HG03066 (cell line): Measurements from ENCODE around the gene STAT5A.
"Not testable (repeated sequence)": the region's sequence is repeated elsewhere in the genome, so short reads cannot be mapped to it uniquely, and the experiment has no call there.

ENCODE experiments used
- ATAC-seq: cut with Tn5 transposase; IDR thresholded peaks from one replicate; pipeline ENCODE4 v1.9.1; 2021; ENCODE audit warnings: low read depth; ENCODE audit not compliant: unreplicated experiment

The STAT5A gene

GRCh38 chr17:42287977-42288802 is at the start of gene STAT5A:
Gene STAT5A (plus strand): TSS chr17:42288498. CDS start chr17:42289412, 914 bp downstream.
- ATAC-seq: peak; percentile 45

DNA sequence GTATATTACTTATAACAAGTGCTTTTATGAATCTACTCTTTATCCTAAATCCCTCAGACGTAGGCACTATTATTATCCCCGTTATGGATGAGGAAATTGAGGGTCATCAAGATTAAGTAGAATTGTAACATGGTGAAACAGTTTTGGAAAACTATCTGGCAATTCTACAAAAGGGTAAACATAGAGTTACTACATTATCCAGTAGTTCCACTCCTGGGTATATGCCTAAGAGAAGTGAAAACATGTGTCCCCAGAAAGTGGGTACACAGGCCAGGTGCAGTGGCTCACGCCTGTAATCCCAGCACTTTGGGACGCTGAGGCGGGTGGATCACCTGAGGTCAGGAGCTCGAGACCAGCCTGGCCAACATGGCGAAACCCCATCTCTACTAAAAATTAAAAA is 48.7 kb upstream of the STAT5A start:
- ATAC-seq: not testable (repeated sequence)

DNA sequence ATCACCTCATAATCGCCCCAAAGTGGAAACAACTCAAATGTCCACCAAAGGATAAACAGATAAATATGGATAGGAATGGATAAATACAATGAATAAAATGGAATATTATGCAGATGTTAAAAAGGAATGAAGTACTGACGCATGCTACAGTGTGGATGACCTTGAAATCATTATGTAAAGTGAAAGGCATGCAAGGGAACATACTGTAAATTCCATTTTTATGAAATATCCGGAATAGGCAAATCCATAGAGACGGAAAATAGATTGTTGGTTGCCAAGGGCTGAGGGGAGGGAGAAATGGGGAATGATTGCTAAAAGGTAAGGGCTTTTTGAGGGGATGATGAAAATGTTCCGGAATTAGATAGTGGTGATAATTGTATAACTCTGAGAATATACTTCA is 48.1 kb upstream of the STAT5A start:
- no peak for ATAC-seq

GRCh38 chr17:42240863-42241262 is 47.4 kb upstream of the STAT5A start:
- not testable (repeated sequence) for ATAC-seq

- ATAC-seq: no peak
Observed at GRCh38 chr17:42241871-42242270, 46.4 kb upstream of the STAT5A start.

GRCh38 chr17:42243493-42243982 is 44.8 kb upstream of the STAT5A start:
- ATAC-seq: no peak

GRCh38 chr17:42244116-42244515 is 44.2 kb upstream of the STAT5A start:
- not testable (repeated sequence) for ATAC-seq

DNA sequence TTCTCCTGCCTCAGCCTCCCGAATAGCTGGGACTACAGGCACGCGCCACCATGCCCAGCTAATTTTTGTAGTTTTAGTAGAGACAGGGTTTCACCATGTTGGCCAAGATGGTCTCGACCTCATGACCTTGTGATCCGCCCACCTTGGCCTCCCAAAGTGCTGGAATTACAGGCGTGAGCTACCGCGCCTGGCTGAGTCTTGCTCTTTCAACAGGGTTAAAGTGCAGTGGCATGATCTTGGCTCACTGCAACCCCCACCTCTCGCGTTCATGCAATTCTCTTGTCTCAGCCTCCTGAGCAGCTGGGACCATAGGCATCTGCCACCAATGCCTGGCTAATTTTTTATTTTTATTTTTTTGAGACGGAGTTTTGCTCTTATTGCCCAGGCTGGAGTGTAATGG is 43.1 kb upstream of the STAT5A start:
- not testable (repeated sequence) for ATAC-seq

DNA sequence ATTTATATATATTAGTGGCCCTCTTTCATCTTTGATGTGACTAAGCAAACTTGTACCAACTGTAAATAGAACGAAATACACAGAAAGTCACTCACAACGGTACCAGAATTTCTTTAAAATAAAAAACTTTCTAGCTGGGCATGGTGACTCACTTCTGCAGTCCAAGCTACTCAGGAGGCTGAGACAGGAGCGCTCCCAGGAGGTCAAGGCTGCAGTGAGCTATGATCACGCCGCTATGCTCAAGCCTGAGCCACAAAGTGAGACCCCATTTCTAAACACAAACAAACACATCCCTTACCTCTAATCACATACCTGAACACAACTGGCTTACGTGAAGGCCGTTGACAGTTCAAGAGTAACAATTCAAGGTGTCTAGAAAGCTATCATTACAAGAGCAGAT is 41.8 kb upstream of the STAT5A start:
- no peak for ATAC-seq

DNA sequence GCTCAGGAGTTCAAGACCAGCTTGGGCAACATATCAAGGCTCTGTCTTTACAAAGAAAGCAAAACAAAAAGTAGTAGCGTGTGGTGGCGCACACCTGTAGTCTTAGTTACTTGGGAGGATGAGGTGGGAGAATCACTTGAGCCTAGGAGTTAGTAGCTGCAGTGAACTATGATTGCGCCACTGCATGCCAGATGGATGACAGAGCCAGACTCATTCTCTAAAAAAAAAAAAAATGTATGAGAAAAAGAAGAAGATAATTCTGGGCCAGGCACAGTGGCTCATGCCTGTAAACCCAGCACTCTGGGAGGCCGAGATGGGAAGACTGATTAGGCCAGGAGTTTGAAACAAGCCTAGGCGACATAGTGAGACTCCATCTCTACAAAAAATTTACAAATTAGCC is 40.6 kb upstream of the STAT5A start:
- ATAC-seq: no peak

GRCh38 chr17:42248351-42249179 is 39.7 kb upstream of the STAT5A start:
- ATAC-seq: peak; percentile 76

GRCh38 chr17:42249681-42250446 is 38.4 kb upstream of the STAT5A start:
- no peak for ATAC-seq

GRCh38 chr17:42251115-42251514 is 37.2 kb upstream of the STAT5A start:
- ATAC-seq: no peak

GRCh38 chr17:42252597-42253550 is 35.4 kb upstream of the STAT5A start:
- no peak for ATAC-seq

DNA sequence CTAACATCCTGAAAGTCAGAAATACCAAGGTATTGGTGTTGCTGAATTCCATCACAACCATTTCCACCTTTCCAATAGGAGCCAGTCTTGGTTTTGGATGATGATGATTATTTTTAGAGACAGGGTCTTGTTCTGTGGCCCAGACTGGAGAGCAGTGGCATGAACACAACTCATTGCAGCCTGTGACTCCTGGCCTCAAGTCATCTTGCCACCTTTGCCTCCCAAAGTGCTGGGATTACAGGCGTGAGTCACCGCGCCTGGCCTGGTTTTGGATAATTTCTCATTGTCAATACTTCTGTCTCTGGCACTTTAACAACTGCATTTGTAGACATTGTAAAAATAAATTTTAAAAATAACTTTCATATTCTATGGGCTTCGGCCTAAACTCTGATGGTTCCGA is 34.7 kb upstream of the STAT5A start:
- ATAC-seq: no peak

GRCh38 chr17:42255445-42255844 is 32.9 kb upstream of the STAT5A start:
- no peak for ATAC-seq

- no peak for ATAC-seq
Observed at GRCh38 chr17:42260318-42260717, 28.0 kb upstream of the STAT5A start.

GRCh38 chr17:42264366-42264765 is 23.9 kb upstream of the STAT5A start:
- ATAC-seq: not testable (repeated sequence)

- no peak for ATAC-seq
Observed at GRCh38 chr17:42266462-42266861, 21.8 kb upstream of the STAT5A start.
